Mesothelial cell of epicardium (in vitro differentiated cells): Measurements from ENCODE around the gene EPX. TPM values are rescaled to one million over a fixed set of nuclear protein-coding genes. Genes with fewer than 3 reads are reported as not detected.

Experiments
- DNase-seq, 2 experiments: peaks; one replicate each; pipeline ENCODE4 v3.0.0; 2021; ENCODE audit warnings: low spot score in 2 of 2; ENCODE audit not compliant: unreplicated experiment in 2 of 2
- H3K27ac Mint-ChIP-seq: 2 replicates; pipeline ENCODE4 v1.8.0; 2021; ENCODE audit warnings: mixed read lengths
- H3K27me3 Mint-ChIP-seq: 2 replicates; pipeline ENCODE4 v1.8.0; 2021; ENCODE audit warnings: low read depth, mixed read lengths
- H3K36me3 Mint-ChIP-seq: 2 replicates; pipeline ENCODE4 v1.8.0; 2021; ENCODE audit warnings: mixed read lengths
- H3K4me1 Mint-ChIP-seq: 2 replicates; pipeline ENCODE4 v1.8.0; 2021; ENCODE audit warnings: mixed read lengths
- H3K4me3 Mint-ChIP-seq: 2 replicates; pipeline ENCODE4 v1.8.0; 2021; ENCODE audit warnings: mild to moderate bottlenecking, moderate library complexity, mixed read lengths
- H3K9me3 Mint-ChIP-seq: 2 replicates; pipeline ENCODE4 v1.8.0; 2021; ENCODE audit warnings: mixed read lengths
- total RNA-seq: library from RNA; stranded (reverse); gene quantifications from 3 replicates; pipeline ENCODE4 v1.2.1, GENCODE V29; 2021
- TF ChIP-seq, protein P1 (sequence below): fragments of 200-600 bp; sonication (generic); IDR thresholded peaks from one replicate; pipeline ENCODE4 v1.5.0; 2021; ENCODE audit warnings: antibody characterized with exemption; ENCODE audit not compliant: unreplicated experiment

EPX gene
- total RNA-seq, 1 donor from 2014 or later = not detected

DNA sequence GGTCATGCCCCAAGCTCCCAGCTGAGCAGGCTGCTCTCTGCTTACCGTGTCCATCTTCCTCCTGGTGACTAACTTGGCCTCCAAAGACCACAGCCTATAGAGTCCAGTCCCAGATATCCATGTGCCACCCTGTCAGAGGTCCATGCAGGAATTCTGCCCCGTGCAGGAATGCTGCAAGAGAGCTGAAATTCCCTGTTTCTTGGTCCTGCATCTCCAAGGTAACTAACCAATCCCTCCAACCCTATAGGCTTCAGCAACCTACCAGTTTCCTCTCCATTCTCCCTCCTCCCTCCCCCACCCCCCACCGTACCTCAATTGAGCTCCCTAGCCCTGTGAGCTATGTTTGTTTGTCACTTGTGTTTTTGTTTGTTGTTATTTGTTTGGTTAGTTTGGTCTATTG, 36.2 kb downstream of the EPX start:
- Mint-ChIP-seq H3K4me1 (peaks cover 6% of the 10 kb centered on the region), H3K27me3 (peaks cover 52% of the 10 kb centered on the region), H3K4me3 (no peak overlapping the region), H3K27ac (no peak overlapping the region), H3K9me3 (no peaks in the 10 kb centered on the region), H3K36me3 (no peaks in the 10 kb centered on the region)
- DNase-seq = no peak
- TF ChIP-seq, protein P1, sequence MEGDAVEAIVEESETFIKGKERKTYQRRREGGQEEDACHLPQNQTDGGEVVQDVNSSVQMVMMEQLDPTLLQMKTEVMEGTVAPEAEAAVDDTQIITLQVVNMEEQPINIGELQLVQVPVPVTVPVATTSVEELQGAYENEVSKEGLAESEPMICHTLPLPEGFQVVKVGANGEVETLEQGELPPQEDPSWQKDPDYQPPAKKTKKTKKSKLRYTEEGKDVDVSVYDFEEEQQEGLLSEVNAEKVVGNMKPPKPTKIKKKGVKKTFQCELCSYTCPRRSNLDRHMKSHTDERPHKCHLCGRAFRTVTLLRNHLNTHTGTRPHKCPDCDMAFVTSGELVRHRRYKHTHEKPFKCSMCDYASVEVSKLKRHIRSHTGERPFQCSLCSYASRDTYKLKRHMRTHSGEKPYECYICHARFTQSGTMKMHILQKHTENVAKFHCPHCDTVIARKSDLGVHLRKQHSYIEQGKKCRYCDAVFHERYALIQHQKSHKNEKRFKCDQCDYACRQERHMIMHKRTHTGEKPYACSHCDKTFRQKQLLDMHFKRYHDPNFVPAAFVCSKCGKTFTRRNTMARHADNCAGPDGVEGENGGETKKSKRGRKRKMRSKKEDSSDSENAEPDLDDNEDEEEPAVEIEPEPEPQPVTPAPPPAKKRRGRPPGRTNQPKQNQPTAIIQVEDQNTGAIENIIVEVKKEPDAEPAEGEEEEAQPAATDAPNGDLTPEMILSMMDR = no peak

DNA sequence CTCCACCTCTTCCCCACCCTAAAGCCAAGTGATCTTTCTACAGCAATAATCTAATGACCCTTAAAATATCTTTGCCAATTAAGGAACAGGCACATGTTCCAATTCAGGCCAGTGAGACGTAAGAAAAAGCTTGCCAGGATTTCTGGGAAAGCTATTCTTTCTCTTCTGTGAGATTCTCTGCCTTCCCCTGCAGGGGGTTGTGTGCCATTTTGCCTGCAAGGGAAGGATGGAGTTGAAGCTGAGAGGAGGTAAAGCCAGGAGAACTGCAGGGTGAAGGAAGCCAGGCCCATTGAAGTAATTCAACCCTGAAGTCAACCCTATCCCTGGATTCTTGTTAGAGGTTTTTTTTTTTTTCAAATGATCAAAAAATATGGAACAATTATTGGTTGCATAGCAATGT, 36.9 kb downstream of the EPX start:
- Mint-ChIP-seq H3K4me3 (no peak overlapping the region), H3K9me3 (no peaks in the 10 kb centered on the region), H3K4me1 (peaks cover 6% of the 10 kb centered on the region), H3K36me3 (no peaks in the 10 kb centered on the region), H3K27ac (no peak overlapping the region), H3K27me3 (peaks cover 57% of the 10 kb centered on the region)
- TF ChIP-seq, protein P1 = no peak
- DNase-seq = no peak

DNA sequence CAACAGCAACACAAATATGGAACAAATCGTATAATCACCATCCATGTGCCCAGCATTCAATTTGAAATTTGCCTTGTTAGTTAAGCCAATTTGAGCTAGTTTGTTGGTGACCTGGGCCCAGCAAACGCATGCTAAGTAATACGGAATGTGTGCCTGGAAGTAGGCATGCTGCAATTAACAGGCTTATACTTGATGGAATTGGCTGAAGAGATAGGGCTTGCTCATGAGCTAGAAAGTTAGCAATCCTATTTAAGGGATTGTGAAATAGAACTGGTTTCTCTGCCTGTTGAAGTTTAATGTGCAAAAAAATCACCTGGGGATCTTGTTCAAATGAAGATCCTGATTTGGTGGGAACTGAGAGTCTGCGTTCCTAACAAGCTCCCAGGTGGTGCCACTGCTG, 37.4 kb downstream of the EPX start:
- Mint-ChIP-seq H3K36me3 (no peaks in the 10 kb centered on the region), H3K4me3 (no peak overlapping the region), H3K4me1 (peaks cover 6% of the 10 kb centered on the region), H3K9me3 (no peaks in the 10 kb centered on the region), H3K27ac (no peak overlapping the region), H3K27me3 (peaks cover 62% of the 10 kb centered on the region)
- DNase-seq = no peak
- TF ChIP-seq, protein P1 = no peak

DNA sequence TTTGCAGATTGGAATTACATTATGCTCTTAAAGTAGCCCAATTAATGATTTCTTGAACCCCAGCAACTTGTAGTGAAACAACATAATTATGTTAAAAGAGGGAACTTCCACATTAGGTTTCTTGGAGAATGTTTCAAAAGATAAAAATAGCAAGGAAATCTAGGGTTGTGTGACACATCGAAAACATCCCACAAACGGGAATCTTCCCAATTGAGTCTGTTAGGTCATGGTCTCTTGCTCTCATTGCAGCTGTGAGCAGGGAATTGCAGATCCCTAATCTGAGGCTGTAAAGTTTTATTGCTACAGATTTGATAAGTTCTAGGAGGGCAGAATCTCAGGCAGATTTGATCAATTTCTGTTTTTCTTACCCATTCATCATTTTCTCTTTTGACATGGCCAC, 39.1 kb downstream of the EPX start:
- DNase-seq = no peak
- Mint-ChIP-seq H3K27ac (no peak overlapping the region), H3K27me3 (peaks cover 75% of the 10 kb centered on the region), H3K9me3 (no peaks in the 10 kb centered on the region), H3K4me3 (no peak overlapping the region), H3K4me1 (peaks cover 6% of the 10 kb centered on the region), H3K36me3 (no peaks in the 10 kb centered on the region)
- TF ChIP-seq, protein P1 = no peak

DNA sequence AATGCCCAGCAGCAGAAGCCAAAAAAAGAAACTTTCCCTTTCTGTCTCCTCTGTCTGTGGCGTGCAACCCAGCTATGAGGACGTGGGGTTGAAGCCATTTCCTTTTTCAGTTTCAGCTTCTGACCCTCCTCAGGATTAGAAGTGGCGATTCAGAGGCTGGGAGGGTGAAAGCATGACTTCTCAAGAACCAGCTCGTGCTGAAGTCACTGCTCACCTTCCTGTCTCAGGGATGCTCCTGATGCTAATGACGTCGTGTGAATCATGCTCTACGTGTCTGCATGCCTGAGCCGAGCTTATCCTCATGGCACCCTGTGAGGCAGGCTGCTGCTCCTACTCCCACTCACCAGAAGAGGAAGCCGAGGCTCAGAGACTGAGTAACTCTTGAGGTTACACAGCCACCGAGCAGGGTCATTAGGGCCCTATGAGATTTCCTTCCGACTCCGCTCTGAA, 40.2 kb downstream of the EPX start:
- TF ChIP-seq, protein P1 = no peak
- DNase-seq = no peak
- Mint-ChIP-seq H3K4me1 (peaks cover 6% of the 10 kb centered on the region), H3K4me3 (no peak overlapping the region), H3K9me3 (no peaks in the 10 kb centered on the region), H3K27ac (no peak overlapping the region), H3K36me3 (no peaks in the 10 kb centered on the region), H3K27me3 (peaks cover 80% of the 10 kb centered on the region)

DNA sequence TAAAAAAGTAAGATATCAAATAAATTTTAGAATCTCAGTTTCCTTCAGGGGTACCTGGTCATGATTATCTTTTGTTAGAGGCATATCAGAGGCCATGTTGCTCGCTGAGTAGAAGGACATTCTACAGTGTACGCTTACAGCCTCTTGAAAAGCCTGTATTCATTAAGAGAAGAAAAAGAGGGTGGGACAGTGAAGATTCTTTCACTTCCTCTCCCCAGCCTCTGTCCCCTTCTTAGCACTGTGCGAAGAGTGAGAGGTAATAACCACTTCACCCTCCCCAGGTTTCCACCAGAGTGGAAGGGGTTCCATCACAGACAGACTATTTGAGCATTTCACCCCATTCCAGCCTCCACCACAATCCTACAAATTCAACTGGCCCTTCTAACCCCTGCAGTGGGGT, 41.0 kb downstream of the EPX start:
- Mint-ChIP-seq H3K4me1 (peaks cover 6% of the 10 kb centered on the region), H3K4me3 (no peak overlapping the region), H3K36me3 (no peaks in the 10 kb centered on the region), H3K27me3 (peaks cover 82% of the 10 kb centered on the region), H3K27ac (no peak overlapping the region), H3K9me3 (no peaks in the 10 kb centered on the region)
- TF ChIP-seq, protein P1 = no peak
- no peak for DNase-seq
